A549 treated with RU486 at 1 μM for 4 hours (cell line): ENCODE results near the gene TBX3. TPM values are rescaled to one million over a fixed set of nuclear protein-coding genes. Genes with fewer than 3 reads are reported as not detected.

Experiments used
- total RNA-seq: library from RNA; stranded (reverse); fragments of 200-300 nt; extraction: Qiagen RNA extraction; gene quantifications from 5 replicates; pipeline ENCODE4 v1.2.3, GENCODE V29; 2022; ENCODE audit warnings: low read depth

Gene TBX3
- 20.5 to 30.0 TPM (median 27.8 TPM) in 5 replicates for total RNA-seq

GRCh38 chr12:114684098-114684869, at the start of gene TBX3:
TSS of gene TBX3 (minus strand) at chr12:114684175. CDS start at chr12:114683200, 975 bp downstream.

